NCI-H1048 (cell line): ENCODE measurements around the gene CLRN1.
"Not testable (repeated sequence)": the region's sequence is repeated elsewhere in the genome, so short reads cannot be mapped to it uniquely, and the experiment has no call there.

Source experiments
- DNase-seq: peaks from one replicate; lab custom pipeline; 2025; lab: John Stamatoyannopoulos, UW

The CLRN1 gene

GRCh38 chr3:150972366-150973071 is at the start of gene CLRN1:
Gene CLRN1, minus strand, starts transcription at chr3:150972727. Its CDS starts 19 bp downstream, at chr3:150972708.
- no peak for DNase-seq

- DNase-seq = no peak
These were observed 43.9 kb upstream of the CLRN1 start for GRCh38 chr3:151016478-151016795.

GRCh38 chr3:151015767-151016477 is 43.4 kb upstream of the CLRN1 start:
- DNase-seq = no peak

GRCh38 chr3:151015181-151015580 is 42.7 kb upstream of the CLRN1 start:
- no peak for DNase-seq

GRCh38 chr3:151014501-151015018 is 42.0 kb upstream of the CLRN1 start:
- DNase-seq = no peak

- DNase-seq = no peak
These were observed 40.2 kb upstream of the CLRN1 start for GRCh38 chr3:151012753-151013152.

GRCh38 chr3:151011427-151011826 is 38.9 kb upstream of the CLRN1 start:
- no peak for DNase-seq

GRCh38 chr3:151009981-151010380 is 37.5 kb upstream of the CLRN1 start:
- DNase-seq = no peak

- no peak for DNase-seq
These were observed 36.9 kb upstream of the CLRN1 start for GRCh38 chr3:151009430-151009829.

GRCh38 chr3:151008699-151009098 is 36.2 kb upstream of the CLRN1 start:
- no peak for DNase-seq

GRCh38 chr3:151003768-151004134 is 31.2 kb upstream of the CLRN1 start:
- DNase-seq = no peak

- no peak for DNase-seq
These were observed 30.7 kb upstream of the CLRN1 start for GRCh38 chr3:151003029-151003767.

GRCh38 chr3:151002003-151002981 is 29.8 kb upstream of the CLRN1 start:
- no peak for DNase-seq

- no peak for DNase-seq
These were observed 26.5 kb upstream of the CLRN1 start for GRCh38 chr3:150998996-150999395.

GRCh38 chr3:150996731-150997130 is 24.2 kb upstream of the CLRN1 start:
- no peak for DNase-seq

- DNase-seq = no peak
These were observed 23.0 kb upstream of the CLRN1 start for GRCh38 chr3:150995510-150995909.

- DNase-seq = no peak
These were observed 16.7 kb upstream of the CLRN1 start for GRCh38 chr3:150989208-150989607.

GRCh38 chr3:150988395-150988794 is 15.9 kb upstream of the CLRN1 start:
- not testable (repeated sequence) for DNase-seq

GRCh38 chr3:150985711-150986110 is 13.2 kb upstream of the CLRN1 start:
- no peak for DNase-seq

GRCh38 chr3:150984066-150984465 is 11.5 kb upstream of the CLRN1 start:
- no peak for DNase-seq

GRCh38 chr3:150978566-150979148 is 6.1 kb upstream of the CLRN1 start:
- DNase-seq = no peak
